Neutrophil (primary cell): ENCODE results near the gene USP12.
A peak's percentile ranks its signal among the peaks of the same experiment; 100 is the strongest.
"Not testable (repeated sequence)": the region's sequence is repeated elsewhere in the genome, so short reads cannot be mapped to it uniquely, and the experiment has no call there.

Experiments used
- H3K27ac ChIP-seq: fragments of 200-600 bp; sonication (generic); 2 replicates; pipeline ENCODE4 v1.5.1; 2016; ENCODE audit warnings: mild to moderate bottlenecking, moderate library complexity
- H3K27me3 ChIP-seq: fragments of 200-600 bp; sonication (generic); 2 replicates; pipeline ENCODE4 v1.6.0; 2016; ENCODE audit warnings: mild to moderate bottlenecking
- H3K36me3 ChIP-seq: fragments of 200-600 bp; sonication (generic); 2 replicates; pipeline ENCODE4 v1.5.1; 2017
- H3K4me1 ChIP-seq, 2 experiments: fragments of 200-600 bp in 1 of 2; sonication (generic) in 1 of 2; 1 replicate in 1 of 2; 2 replicates in 1 of 2; pipeline versions ENCODE4 v1.5.1 to v1.6.1; 2013 to 2016; ENCODE audit warnings: low read depth in 1 of 2, low read length in 1 of 2, mild to moderate bottlenecking in 1 of 2, moderate library complexity in 1 of 2; ENCODE audit not compliant: control insufficient read depth in 1 of 2, insufficient read depth in 1 of 2
- H3K4me3 ChIP-seq, 2 experiments: fragments of 200-600 bp in 1 of 2; sonication (generic) in 1 of 2; 1 replicate in 1 of 2; 2 replicates in 1 of 2; pipeline ENCODE4 v1.5.1; 2013 to 2016; ENCODE audit warnings: low read depth in 1 of 2, low read length in 1 of 2, mild to moderate bottlenecking in 1 of 2, moderate library complexity in 1 of 2
- H3K9me3 ChIP-seq: fragments of 200-600 bp; sonication (generic); 2 replicates; pipeline ENCODE4 v1.5.1; 2016
- CTCF ChIP-seq: fragments of 200-600 bp; sonication (generic); IDR thresholded peaks from 2 replicates; pipeline ENCODE4 v1.5.1; 2016; ENCODE audit warnings: antibody characterized with exemption

The USP12 gene

DNA sequence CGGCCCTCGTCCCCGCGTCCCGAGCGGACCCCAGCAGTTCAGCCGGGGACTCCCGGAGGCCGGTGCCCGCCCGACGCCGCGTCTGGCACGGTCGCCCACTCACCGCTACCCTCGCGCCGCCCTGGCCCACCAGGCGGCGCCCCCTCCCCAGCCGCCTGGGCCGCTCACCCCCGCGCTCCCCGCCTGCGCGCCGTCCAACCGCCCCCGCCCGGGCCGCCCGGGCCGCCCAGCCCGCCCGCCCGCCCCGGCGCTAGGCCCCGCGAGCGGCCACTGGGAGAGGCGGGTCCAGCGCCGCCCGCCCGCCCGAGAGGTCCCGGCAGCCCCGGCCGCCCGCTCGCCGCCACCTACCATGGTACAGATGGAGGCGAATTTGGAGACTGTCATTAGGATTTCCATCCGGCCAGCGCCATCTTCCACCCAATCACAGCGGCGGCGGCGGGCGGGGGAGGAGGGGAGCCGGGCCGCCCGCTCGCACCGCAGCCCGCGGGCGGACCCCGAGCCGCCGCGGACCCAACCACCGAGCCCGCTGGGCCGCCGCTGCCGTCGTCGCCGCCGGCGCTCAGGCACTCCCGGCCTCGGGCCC is at the start of gene USP12:
TSS of gene USP12 (minus strand) at position 568 of the 583 bp plus-strand sequence. CDS start at position 396, 172 bp downstream.
- Histone ChIP-seq H3K4me3 (peak within 1 kb of the TSS; percentile 65 to 77), H3K27me3 (peaks cover 5% of the 10 kb centered on the region), H3K36me3 (no peaks in the 10 kb centered on the region), H3K27ac (peak within 1 kb of the TSS; percentile 82), H3K9me3 (no peaks in the 10 kb centered on the region), H3K4me1 (peaks cover 8 to 11% of the 10 kb centered on the region in 2 experiments)
- TF ChIP-seq CTCF = no peak

- Histone ChIP-seq H3K36me3 (no peaks in the 10 kb centered on the region), H3K4me1 (peaks cover 2 to 11% of the 10 kb centered on the region in 2 experiments), H3K27me3 (no peaks in the 10 kb centered on the region), H3K9me3 (no peaks in the 10 kb centered on the region), H3K4me3 (no peak overlapping the region), H3K27ac (no peak overlapping the region)
- no peak for TF ChIP-seq CTCF
These were observed 48.0 kb upstream of the USP12 start for GRCh38 chr13:27219611-27220010.

- not testable (repeated sequence) for H3K4me3 ChIP-seq, H3K27ac ChIP-seq, H3K36me3 ChIP-seq, H3K27me3 ChIP-seq, H3K9me3 ChIP-seq
- H3K4me1 ChIP-seq = peaks cover 2 to 11% of the 10 kb centered on the region in 2 experiments
These were observed 47.2 kb upstream of the USP12 start for GRCh38 chr13:27218861-27219260.

DNA sequence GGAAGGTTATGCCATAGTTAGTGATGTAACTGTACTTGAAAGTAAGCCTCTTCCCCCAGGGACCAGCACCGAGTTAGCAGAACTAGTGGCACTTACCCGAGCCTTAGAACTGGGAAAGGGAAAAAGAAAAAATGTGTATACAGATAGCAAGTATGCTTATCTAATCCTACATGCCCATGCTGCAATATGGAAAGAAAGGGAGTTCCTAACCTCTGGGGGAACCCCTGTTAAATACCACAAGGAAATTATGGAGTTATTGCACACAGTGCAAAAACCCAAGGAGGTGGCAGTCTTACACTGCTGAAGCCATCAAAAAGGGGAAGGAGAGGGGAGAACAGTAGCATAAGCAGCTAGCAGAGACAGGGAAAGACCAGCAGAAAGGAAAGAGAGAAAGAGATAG is 46.2 kb upstream of the USP12 start:
- not testable (repeated sequence) for H3K9me3 ChIP-seq, H3K27ac ChIP-seq, H3K27me3 ChIP-seq, H3K4me3 ChIP-seq, H3K36me3 ChIP-seq
- peaks cover 2 to 11% of the 10 kb centered on the region in 2 experiments for H3K4me1 ChIP-seq

DNA sequence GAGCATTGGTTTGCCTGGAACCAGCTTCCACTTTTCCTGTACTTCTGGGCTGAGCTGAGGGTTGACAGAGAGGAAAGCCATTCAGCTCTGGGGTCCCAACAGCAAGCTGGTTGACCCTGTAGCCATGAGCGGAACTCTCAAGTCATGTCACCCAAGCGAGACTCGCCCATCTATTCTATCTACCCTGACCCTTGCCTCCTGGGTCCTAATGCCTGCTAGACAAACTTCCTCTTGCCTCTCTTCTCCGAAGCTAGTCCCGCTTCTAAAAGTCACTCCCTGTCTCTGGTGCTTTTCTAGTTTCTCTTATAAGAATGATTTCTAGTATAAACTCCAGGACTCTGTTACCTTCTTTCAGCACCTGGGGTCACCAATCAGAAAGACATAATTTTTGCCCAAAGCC is 41.8 kb upstream of the USP12 start:
- not testable (repeated sequence) for H3K4me3 ChIP-seq, H3K9me3 ChIP-seq, H3K36me3 ChIP-seq, H3K27ac ChIP-seq, H3K27me3 ChIP-seq, H3K4me1 ChIP-seq

DNA sequence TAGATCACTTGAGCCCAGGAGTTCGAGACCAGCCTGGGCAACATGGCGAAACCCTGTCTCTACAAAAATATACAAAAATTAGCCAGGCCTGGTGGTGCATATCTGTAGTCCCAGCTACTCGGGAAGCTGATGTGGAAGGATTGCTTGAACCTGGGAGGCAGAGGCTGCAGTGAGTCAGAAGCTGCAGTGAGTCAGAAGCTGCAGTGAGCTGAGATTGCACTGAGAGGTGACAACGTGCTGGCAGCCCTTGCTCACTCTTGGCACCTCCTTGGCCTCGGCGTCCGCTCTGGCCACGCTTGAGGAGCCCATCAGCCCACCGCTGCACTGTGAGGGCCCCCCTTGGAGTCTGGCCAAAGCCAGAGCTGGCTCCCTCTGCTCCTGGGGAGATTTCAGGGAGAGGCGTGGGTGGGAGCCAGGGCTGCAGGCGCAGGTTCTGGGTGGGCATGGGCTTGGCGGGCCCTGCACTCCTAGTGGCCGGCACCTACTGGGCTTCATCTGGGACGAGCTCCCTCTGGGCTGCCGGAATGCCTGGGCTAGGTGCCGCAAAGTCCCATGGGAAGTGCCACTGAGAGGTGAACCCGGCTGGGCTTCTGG is 40.3 kb upstream of the USP12 start:
- no peaks in the 10 kb centered on the region for H3K4me1 ChIP-seq
- no peak overlapping the region for H3K27ac ChIP-seq
- H3K9me3 ChIP-seq = no peaks in the 10 kb centered on the region
- TF ChIP-seq CTCF = no peak
- no peaks in the 10 kb centered on the region for H3K36me3 ChIP-seq
- H3K4me3 ChIP-seq = no peak overlapping the region
- no peaks in the 10 kb centered on the region for H3K27me3 ChIP-seq

- H3K4me1 ChIP-seq = no peaks in the 10 kb centered on the region
- no peak for TF ChIP-seq CTCF
- no peak overlapping the region for H3K27ac ChIP-seq
- H3K9me3 ChIP-seq = no peaks in the 10 kb centered on the region
- no peaks in the 10 kb centered on the region for H3K27me3 ChIP-seq
- no peak overlapping the region for H3K4me3 ChIP-seq
- no peaks in the 10 kb centered on the region for H3K36me3 ChIP-seq
These were observed 39.7 kb upstream of the USP12 start for GRCh38 chr13:27211271-27211670.
